Stimulated activated CD4-positive, alpha-beta T cell treated with anti-CD3 and anti-CD28 coated beads, Interleukin-4, amount 100 ng/mL, for 48 hours (primary cell): ENCODE measurements around the gene CDH12.

Source experiments
- DNase-seq, 2 donors: peaks; one replicate each; pipeline ENCODE4 v3.0.0-alpha.2; 2020; ENCODE audit warnings: low read depth in 2 of 2

CDH12 gene

DNA sequence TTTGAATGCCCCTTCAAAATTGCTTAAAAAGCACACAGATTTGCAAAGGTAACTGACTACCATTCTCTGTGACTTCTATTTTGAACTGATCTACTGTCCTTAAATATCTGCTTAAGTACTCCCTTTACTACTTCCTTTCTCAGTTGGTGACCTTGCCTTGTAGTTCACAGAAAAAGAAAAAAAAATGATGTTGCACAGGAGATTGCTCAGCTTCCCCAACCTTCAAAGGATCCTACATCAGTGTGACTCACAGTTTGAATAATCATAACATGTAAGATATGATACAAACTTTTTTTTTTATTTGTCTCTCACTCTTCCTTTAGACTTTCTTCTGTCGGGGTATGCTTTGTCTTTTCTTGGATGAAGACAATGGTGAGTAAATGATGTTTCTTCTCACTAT lies 1029.6 kb downstream of the CDH12 start:
- DNase-seq = no peak

DNA sequence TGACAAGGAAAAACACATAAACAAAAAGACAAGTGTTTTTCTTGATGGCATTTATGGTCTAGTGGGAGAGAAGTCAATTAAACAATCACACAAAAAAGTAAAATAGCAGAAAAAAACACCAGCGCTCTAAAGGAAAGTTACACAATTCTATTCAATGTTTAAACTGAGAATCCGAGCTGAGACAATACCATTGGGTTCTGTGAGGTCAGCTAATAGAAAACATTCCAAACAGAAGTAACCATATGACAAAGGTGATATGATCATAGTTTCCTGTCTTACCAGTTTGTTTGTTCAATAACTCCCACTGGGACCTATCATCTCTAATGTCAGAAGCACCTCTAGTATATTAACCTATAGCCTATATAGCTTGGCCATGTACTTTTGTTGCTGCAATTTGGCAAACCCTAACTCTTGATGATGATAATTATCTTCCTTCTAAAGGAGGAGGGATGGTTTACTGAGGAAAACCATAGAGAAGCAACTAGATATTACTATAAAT lies 1030.0 kb downstream of the CDH12 start:
- DNase-seq = no peak

DNA sequence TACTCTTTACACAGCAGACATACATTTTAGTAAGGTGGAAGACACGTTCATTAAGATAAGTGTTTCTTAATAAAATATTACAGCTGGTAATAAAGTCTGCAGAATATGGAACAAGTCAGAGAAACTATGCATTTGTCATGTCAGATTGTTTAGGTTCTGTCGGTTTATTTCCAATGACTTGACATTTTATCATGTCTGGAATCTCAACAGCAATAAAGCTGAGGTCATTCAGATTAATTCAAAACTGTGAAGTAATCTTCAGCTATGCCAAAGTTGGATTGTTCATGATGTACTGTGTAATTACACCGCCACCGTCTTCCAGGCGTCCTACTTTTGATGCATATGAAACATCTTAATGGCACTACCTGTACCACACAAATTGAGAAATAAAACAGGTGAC lies 1032.6 kb downstream of the CDH12 start:
- no peak for DNase-seq

DNA sequence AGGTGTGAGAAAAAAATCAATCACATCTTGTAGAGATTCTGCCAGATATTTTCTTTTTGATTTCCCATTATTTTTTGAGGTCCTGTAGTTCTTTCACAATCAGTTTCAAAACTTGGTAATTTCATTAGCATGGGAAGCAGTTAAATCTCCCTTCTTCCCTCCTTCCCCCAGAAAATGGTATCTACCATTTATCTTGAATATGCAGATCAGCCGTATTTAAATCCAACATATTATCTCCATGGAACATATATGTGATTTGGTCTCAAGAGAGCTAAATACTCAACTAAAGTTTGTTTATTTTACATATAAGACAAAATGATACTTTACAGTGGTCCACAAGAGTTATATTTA lies 1034.8 kb downstream of the CDH12 start:
- DNase-seq = no peak

DNA sequence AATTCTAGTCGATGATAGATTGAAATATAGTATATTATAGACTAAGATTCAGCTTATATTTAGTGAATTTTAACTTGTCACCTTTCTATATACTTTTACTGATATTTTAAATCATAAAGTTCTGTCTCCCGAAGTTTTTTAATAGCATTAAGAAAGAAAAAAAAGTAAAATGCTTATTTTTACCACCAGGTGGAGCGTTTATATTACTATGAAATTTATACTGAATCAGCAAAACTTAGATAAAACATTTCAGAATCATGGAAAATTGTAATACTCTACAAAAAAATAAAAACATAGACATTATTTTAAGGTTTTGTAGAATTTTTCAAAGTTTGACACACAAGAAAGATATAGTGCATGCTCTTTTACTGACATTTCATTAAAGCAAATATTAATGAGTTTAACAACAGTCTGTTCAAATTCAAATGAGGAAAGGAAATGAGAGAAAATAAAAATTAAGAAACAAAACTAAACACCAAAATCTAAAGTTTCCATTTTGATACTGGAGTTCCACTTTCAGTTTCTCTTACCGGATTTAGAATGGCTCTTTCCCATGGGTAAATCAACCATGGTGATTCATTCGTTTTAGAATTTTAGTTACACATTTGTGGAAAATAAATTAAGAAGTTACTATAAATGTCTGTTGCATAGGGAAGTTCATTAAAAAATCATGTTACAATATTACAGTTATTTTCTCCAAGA lies 1035.3 kb downstream of the CDH12 start:
- no peak for DNase-seq

DNA sequence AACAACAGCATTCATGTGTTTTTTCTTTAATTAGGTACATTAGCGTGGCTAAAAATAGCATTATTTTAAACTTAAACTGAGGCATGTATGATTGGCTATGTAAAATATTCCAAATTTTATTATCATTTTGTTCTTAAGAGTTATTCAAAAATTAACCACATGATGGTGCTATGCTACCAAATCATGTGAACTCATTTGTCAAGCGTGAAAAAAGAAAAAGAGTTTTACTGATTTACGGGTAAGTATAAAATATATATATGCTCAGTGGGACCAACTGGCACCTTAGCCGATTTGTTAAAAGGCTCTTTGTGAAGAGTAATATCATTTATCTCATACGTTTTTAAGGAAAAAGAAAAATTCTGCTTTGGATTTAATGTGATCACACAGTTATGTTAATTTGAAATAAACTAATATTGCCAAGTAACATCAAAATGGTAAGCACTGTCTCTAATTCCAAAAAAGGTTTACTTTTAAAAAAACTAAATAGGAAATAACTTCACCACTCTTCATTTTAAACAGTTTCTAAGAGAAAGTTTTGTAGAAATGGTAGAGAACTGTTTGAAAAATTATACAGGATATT lies 1042.3 kb downstream of the CDH12 start:
- DNase-seq = no peak

DNA sequence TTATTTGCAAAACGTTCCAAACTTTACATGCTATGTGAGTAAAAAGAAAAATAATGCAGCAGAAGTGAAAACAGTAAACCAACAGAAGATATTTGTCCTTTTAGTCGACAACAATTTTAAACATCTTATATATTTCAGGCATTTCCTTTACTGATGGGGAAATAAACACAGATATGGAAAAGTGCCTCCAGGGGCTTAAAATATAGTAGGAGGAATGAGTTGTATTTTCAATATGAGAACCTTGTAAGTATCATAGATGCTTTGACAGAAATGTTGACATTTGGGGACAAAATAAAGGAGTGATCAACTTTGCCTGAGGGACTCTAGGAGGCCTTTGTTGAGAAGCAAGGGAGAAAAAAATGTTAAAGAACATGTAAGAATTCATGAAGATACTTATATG lies 1043.5 kb downstream of the CDH12 start:
- DNase-seq = no peak

DNA sequence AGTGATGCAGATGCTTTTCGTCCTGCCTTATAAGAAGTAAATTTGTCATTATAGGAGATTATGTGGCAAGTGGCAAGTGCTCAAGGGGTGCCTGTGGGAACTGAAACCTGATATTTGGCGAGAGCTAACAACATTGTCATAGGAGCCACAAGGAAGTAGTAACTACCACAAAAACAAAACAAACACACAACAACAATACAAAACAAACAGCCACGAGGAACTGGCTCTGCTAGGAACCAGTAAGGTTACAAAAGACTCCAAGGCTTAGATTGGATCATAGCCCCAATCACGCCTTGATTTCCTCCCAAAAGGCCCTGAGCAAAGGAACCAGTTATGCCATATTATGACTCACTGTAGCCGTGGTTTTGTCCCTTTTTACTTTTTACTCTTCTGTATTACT lies 1045.2 kb downstream of the CDH12 start:
- no peak for DNase-seq

DNA sequence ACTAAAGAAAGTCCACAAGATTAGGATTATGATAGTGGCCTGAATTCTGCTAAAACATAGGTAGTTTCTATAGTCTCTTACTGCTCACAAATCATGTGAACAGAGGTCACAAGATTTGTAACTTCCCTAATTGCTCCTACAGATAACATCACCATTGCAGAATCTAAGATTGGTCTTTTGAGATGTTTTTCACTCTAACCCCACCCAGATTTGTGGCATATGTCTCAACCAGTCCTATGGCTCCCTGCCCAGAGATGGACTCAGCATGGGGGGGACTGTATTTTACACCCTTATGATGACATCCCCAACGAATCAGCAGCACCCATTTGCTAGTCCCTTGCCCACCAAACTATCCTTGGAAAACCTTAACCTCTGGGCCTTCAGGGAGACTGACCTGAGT lies 1046.2 kb downstream of the CDH12 start:
- DNase-seq = no peak

DNA sequence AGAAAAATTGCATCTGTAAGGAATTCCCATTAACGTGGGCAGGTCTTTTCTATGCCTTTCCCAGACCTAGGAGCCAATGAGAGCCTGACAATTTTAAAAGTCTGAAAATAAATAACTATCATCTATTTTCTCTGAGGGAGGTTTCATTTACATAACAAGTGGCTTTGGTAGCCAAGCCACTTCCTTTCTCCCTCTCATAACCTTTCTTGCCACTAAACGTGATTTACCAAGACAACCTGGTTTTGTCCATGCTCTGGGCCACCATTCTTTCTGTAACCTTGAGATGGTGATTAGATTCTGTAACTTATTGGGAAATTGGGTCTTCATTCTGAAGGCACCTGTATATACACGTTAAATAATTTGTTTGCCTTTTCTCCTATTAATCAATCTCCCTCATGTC lies 1046.9 kb downstream of the CDH12 start:
- DNase-seq = no peak

DNA sequence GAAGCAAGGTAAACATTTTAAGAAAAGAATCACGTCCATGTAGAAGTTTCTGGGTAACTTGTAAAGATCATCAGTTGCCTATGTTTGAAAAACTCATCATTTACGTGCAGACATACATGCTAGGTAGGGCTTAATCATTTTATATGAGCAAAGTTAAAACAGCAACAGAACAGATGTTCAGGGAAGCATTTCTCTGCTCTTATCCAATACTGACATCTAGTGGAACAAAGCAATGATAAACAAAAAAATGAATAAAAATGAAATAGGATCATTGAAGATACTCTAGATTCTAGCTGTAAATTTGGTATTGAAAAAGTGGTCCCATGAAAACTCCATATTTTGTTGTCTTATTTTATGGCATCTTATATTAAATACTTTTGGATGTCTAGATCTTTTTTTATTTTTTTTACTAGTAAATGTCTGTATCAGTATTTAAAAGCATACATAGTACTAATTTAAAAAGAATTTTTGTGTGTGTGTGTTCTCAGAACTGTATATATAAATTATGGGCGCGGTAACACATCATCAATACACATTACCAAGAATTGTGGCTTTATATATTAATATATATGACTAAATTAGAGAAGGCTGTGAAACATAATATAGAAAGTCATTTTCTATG lies 1050.2 kb downstream of the CDH12 start:
- DNase-seq = no peak

DNA sequence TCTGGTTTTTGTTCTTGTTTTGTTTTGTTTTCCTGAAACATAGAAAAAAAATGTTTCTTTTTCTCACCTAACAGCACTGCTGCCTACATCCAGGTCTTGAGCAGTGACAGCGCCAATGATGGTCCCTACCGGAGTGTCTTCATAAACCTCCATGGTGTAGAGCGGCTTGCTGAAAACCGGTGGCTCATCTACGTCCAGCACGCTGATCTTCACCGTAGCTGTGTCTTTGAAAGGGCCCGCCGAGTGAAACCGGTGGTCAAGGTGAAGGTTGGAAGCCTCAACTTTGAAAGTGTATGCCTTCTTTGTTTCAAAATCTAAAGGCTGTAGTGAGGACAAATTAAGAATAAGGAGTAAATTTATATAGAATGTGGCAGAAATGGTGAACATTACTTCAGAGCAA lies 1051.0 kb downstream of the CDH12 start:
- DNase-seq = no peak

DNA sequence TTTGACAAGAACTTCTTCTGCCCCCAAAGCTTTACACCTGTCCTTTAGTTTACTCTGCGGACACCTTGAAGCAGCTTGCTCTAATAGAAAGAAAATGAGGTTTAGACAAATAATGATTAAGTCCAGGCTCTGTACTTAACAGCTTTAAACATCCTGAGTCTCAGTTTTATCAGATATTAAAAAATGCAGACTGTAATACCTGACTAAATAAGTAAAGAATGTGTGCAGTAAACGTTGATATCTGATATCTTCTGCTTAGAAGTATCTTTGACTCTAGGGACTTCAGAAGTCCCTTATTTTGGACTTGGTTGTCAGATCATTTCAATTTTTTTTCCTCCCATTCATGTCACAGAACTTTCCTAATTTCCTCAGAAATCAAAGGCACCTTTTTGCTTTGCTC lies 1060.4 kb downstream of the CDH12 start:
- no peak for DNase-seq

DNA sequence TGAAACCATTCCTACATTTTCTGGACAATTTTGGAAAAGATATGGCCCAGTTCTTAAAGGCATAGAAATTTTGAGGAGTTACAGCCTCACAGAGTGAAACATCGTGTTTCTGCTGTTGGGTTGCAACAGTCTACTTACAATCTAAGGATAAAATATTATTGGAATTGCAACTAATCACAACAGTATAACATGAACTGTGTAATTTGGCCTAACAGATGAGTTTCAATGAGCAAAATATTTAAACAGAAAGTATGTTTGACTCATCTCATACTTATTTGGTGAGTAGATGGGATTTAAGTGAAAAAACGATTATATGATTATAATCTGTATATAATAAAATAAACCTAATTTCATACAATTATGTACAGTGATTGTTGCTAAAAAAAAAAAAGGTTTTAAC lies 1061.8 kb downstream of the CDH12 start:
- no peak for DNase-seq

DNA sequence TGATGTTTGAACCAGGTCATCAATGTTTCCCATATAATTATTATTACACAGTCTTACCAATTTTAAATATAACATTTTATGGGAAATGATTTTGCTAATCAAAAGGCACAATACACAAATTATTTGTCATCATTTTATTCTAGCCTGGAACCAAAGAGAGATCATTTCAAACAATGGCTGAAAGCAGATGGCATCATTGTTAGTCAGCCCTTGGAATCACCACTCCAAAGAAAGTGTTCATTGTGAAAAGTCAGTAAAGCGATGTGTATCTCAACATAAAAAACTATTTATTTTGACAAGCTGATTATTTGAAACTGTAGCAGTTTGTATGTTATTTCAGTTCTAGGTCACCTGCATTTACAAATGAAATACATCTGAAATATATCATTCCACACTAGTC lies 1068.7 kb downstream of the CDH12 start:
- DNase-seq = no peak

DNA sequence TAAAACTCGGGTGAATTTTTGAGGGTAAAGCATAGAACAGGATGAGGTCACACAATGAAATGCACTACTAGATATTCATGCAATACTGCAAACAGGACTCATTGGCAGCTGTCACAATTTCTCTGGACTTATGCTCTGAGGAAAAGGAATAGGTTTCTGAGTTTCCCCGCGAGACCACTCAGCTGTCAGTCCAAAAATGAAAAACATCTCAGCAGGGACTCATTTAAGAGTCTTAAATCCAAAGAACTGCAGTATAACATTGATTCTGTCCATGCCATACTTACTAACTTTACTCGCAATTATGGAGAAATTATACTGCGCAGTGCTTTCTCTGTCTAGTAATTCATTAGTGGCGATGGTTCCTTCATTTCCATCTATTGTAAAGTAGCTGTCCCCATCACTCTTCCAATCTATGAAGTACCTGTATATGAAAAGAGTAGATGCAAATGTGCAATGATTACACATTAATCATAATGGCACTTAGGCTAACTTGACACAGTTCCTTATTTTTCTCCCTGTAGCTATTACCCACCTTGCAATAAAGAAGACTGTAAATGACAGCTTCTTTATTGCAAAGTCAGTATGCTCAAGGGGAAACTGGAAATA lies 1070.0 kb downstream of the CDH12 start:
- DNase-seq = no peak

DNA sequence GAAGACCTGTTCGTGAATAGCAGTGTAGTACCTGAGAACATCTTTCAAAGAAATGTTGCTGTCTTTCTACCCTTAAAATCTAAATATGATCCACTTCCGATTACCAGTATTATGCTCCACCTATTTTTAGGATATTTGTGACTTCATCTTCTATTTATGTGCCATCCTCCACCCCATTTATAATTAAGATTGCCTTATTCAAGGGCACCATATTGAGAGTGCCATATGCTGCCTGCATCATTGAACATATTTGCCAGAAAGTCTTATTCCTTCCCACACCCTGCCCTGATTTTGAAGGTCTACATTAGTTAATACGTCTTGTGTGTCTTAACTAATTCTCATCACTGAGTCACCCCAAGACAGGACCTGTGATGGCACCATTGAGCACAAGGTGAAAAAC lies 1076.7 kb downstream of the CDH12 start:
- no peak for DNase-seq

DNA sequence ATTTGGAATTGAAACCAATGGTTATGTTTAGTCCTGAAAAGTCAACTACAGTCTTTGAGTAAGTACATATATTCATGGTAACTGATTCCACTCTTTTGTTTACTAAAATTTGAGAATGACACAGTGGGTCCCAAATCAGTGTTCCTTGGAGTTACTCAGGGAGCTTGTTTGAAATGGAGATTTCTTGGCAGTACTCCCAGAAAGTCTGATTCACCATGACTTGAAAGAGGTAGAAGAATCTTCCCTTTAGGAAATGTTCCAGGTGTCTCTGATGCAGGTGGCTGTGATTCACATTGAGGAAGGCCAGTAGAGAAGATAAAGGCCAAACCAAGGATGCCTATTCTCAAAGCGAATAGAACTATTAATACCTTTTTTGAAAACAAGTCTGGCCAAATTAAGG lies 1078.3 kb downstream of the CDH12 start:
- no peak for DNase-seq

DNA sequence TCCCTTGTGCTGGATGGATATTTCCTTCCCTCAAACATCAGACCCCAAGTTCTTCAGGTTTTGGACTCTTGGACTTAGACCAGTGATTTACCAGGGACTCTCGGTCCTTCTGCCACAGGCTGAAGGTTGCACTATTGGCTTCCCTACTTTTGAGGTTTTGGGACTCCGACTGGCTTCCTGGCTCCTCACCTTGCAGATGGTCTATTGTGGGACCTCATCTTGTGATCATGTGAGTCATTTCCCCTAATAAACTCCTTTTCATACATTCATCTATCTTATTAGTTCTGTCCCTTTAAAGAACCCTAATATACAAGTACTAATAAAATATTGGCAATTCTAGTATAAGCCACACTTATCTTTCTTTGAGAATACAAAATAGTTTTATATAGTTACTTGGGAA lies 1078.9 kb downstream of the CDH12 start:
- no peak for DNase-seq

DNA sequence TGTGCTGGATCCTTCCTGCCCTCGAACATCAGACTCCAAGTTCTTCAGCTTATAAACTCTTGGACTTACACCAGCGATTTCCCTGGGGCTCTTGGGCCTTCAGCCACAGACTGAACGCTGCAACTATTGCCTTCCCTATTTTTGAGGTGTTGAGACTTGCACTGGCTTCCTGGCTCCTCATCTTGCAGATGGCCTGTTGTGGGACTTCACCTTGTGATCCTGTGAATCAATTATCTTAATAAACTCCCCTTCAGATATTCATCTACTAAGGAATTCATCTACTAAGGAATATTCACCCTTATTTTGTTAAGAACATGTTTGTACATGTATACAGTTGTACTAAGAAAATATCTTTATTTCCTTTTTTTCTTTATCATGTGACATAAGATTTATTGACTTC lies 1079.7 kb downstream of the CDH12 start:
- no peak for DNase-seq

DNA sequence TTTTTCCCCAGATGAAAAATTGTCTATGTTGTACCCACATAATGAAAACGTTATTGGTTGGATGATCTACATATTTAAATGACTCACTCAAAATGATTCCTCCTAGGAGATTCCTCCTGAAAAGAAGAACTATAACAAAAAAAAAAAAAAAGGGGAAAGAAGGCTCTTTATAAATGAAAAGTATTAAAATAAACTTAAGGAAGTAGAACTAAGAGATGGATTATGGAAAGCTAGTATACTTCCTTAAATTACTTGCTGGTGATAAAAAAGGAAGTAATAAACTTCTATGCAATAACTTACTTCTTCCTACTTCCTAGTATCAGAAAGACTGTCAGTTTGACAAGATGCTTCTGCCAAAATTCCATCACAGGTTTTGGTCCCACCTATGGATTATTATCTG lies 1087.7 kb downstream of the CDH12 start:
- DNase-seq = no peak

DNA sequence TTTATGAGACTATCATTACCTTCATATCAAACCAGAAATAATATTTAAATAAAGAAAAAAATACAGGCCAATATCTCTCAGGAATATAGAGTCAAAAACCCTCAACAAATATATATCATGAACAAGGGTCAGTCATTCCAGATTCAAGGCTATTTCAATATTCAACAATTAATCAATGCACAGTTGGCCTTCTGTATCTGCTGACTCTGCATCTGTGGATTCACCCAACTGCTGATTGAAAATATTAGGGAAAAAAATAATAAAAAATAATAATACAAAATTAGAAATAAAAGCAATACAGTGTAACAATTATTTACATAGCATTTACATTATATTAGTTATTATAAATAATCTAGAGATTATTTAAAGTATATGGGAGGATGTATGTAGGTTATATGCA lies 1114.0 kb downstream of the CDH12 start:
- DNase-seq = no peak

DNA sequence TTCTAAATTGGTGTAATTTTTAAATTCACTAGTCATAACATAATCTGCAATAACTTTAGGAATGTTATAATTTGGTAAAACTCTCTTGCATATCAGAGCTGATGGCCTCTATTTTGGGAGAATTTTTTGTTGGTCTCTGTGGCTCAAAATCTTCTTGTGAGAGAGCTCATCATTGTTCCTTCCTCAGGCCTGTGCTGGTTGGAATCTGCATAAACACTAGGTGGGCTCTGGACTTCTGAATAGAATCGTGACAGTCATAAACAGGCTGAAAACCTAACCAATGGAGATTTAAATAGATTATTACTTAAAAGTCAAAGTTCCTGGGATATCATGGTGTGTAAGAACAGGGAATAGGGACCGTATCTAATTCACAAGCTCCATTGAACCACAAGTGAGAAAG lies 1129.6 kb downstream of the CDH12 start:
- DNase-seq = no peak
